Measurements from ENCODE around the gene VAV1. TPM values are rescaled to one million over a fixed set of nuclear protein-coding genes. Genes with fewer than 3 reads are reported as not detected.

VAV1 gene
- total and polyA plus RNA-seq, 2 of the 13 experiments (the other 11 are each of a cell fraction or from before 2014, with no cell fraction given), result not detected

- TF ChIP-seq TFDP1 (CRISPR knock-in tag; IDR thresholded peaks at IDR 0.05; ENCODE audit: borderline replicate concordance), result no peak
- no peak for TF ChIP-seq TCF12 (IDR thresholded peaks at IDR 0.05)
- TF ChIP-seq TCF12 (CRISPR knock-in tag; IDR thresholded peaks at IDR 0.05), result no peak
- TF ChIP-seq ZNF605 (CRISPR knock-in tag; IDR thresholded peaks at IDR 0.05), result no peak
- TF ChIP-seq NFIC (IDR thresholded peaks at IDR 0.05; ENCODE audit: low read length), result no peak
- 0 out of 2 replicates have a peak, but pooled peaks have one; percentile 7 for TF ChIP-seq ZNF768 (CRISPR knock-in tag; IDR thresholded peaks at IDR 0.05)
- no peak for TF ChIP-seq TBL1XR1 (IDR thresholded peaks at IDR 0.05; ENCODE audit: borderline replicate concordance, low read length, partially characterized antibody)
- TF ChIP-seq ZNF629 (CRISPR knock-in tag; conservative IDR thresholded peaks at IDR 0.05), result peak; percentile 96
- no peak for TF ChIP-seq FOXC1 (CRISPR knock-in tag; IDR thresholded peaks at IDR 0.05; ENCODE audit: borderline replicate concordance)
- TF ChIP-seq ZBTB20 (CRISPR knock-in tag; IDR thresholded peaks at IDR 0.05; ENCODE audit: borderline replicate concordance, low read depth), result peak; percentile 16; the same call in 1 of the 2 replicates
- no peak for TF ChIP-seq ZNF839 (CRISPR knock-in tag; IDR thresholded peaks at IDR 0.05; ENCODE audit: borderline replicate concordance)
- no peak for TF ChIP-seq PITX1 (CRISPR knock-in tag; IDR thresholded peaks at IDR 0.05)
- TF ChIP-seq PAX8 (CRISPR knock-in tag; IDR thresholded peaks at IDR 0.05; ENCODE audit: borderline replicate concordance), result no peak
- no peak for TF ChIP-seq ZBTB4 (CRISPR knock-in tag; IDR thresholded peaks at IDR 0.05; ENCODE audit: borderline replicate concordance)
- TF ChIP-seq ZNF318 (CRISPR knock-in tag; IDR thresholded peaks at IDR 0.05), result no peak
Measured at GRCh38 chr19:6733338-6734095, 39.0 kb upstream of the VAV1 start (continued).
